ENCODE measurements around the gene BNIP5. TPM values are rescaled to one million over a fixed set of nuclear protein-coding genes. Genes with fewer than 3 reads are reported as not detected.
A peak's percentile ranks its signal among the peaks of the same experiment; 100 is the strongest.

BNIP5 gene
- total RNA-seq, 1 experiment from 2014 or later = 0.94 TPM

- H3K36me3 Mint-ChIP-seq (ENCODE audit: insufficient read depth, unreplicated experiment) = peaks cover under 1% of the 10 kb centered on the region
- no TSS peak for BruUV-seq (replicated peaks)
- intact Hi-C loops (cut with micrococcal nuclease; ENCODE audit: unreplicated experiment) = no loop called here
- TF ChIP-seq, protein P1, sequence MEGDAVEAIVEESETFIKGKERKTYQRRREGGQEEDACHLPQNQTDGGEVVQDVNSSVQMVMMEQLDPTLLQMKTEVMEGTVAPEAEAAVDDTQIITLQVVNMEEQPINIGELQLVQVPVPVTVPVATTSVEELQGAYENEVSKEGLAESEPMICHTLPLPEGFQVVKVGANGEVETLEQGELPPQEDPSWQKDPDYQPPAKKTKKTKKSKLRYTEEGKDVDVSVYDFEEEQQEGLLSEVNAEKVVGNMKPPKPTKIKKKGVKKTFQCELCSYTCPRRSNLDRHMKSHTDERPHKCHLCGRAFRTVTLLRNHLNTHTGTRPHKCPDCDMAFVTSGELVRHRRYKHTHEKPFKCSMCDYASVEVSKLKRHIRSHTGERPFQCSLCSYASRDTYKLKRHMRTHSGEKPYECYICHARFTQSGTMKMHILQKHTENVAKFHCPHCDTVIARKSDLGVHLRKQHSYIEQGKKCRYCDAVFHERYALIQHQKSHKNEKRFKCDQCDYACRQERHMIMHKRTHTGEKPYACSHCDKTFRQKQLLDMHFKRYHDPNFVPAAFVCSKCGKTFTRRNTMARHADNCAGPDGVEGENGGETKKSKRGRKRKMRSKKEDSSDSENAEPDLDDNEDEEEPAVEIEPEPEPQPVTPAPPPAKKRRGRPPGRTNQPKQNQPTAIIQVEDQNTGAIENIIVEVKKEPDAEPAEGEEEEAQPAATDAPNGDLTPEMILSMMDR (IDR thresholded peaks at IDR 0.05; ENCODE audit: unreplicated experiment) = no peak
- no peaks in the 10 kb centered on the region for H3K9me3 Mint-ChIP-seq (ENCODE audit: low read depth, unreplicated experiment)
- DNase-seq = no peak
- CTCF ChIA-PET = interaction anchor here (0.9 to 1.6 kb wide), 4 partner anchors 15 to 33 kb away, joined by 3 to 8 read pairs (median 3); no protein-coding TSS in a partner anchor
- peaks cover 25% of the 10 kb centered on the region for H3K27me3 Mint-ChIP-seq (ENCODE audit: unreplicated experiment)
- peak overlapping the region; percentile 1 for H3K27ac Mint-ChIP-seq (ENCODE audit: unreplicated experiment)
- peak overlapping the region; percentile 48 for H3K4me3 Mint-ChIP-seq (ENCODE audit: low read depth, unreplicated experiment)
- H3K4me1 Mint-ChIP-seq (ENCODE audit: low read depth, unreplicated experiment) = peaks cover 32% of the 10 kb centered on the region
These were observed 1.1 kb downstream of the BNIP5 start for GRCh38 chr6:36335465-36336207.

GRCh38 chr6:36334832-36335459, 1.7 kb downstream of the BNIP5 start:
- CTCF ChIA-PET = interaction anchor here (0.8 to 1.6 kb wide), 5 partner anchors 15 to 32 kb away, joined by 3 to 8 read pairs (median 3); no protein-coding TSS in a partner anchor
- intact Hi-C loops (cut with micrococcal nuclease; ENCODE audit: unreplicated experiment) = no loop called here
- peak overlapping the region; percentile 48 for H3K4me3 Mint-ChIP-seq (ENCODE audit: low read depth, unreplicated experiment)

DNA sequence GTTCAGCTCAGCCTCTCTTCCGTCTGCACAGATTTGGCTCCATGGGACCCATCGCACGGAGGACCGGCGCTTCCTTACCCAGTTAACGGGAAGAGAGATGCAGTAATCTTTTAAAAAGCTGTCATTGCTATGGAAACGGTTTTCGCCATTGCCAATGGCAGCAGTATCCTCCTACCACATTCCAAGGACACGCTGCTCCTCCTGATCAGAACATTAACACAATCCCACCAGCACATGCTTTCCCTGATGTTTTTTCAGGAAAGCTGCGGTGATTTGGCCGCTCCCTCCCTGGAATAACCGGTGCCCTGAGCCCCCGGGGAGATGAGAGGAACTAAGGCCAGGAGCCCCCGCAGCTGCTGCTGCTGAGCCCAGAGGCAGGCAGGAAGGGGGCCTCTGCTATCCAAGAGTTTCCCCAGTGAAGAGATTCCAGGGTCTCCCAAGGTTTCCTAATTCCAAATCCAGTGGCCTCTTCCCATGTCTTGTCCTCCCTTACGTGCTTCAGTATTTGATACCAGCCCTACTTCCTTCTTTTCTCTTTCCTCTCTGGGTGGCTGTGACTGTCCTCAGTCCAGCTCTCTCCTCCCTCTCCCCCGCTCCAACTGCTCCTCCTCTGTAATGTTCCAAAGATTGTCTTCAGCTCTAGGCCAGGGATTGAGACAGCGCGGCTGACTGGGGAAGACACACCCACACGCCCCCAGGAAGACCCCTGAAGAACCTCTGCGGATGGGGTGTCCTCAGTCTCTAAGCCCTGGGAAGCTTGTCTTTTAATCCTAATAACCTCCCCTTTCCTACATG, 2.6 kb downstream of the BNIP5 start:
- no TSS peak for BruUV-seq (replicated peaks)
- TF ChIP-seq, protein P1 (IDR thresholded peaks at IDR 0.05; ENCODE audit: unreplicated experiment) = no peak
- H3K9me3 Mint-ChIP-seq (ENCODE audit: low read depth, unreplicated experiment) = no peaks in the 10 kb centered on the region
- no peak for DNase-seq
- peaks cover 23% of the 10 kb centered on the region for H3K4me1 Mint-ChIP-seq (ENCODE audit: low read depth, unreplicated experiment)
- no peak overlapping the region for H3K4me3 Mint-ChIP-seq (ENCODE audit: low read depth, unreplicated experiment)
- intact Hi-C loops (cut with micrococcal nuclease; ENCODE audit: unreplicated experiment) = no loop called here
- CTCF ChIA-PET = interaction anchor here (0.6 to 1.6 kb wide), 5 partner anchors 29 to 205 kb away, joined by 4 to 8 read pairs (median 5); no protein-coding TSS in a partner anchor
- H3K36me3 Mint-ChIP-seq (ENCODE audit: insufficient read depth, unreplicated experiment) = no peaks in the 10 kb centered on the region
- H3K27me3 Mint-ChIP-seq (ENCODE audit: unreplicated experiment) = peaks cover 36% of the 10 kb centered on the region
- no peak overlapping the region for H3K27ac Mint-ChIP-seq (ENCODE audit: unreplicated experiment)

More at GRCh38 chr6:36334832-36335459, 1.7 kb downstream of the BNIP5 start:
- no peaks in the 10 kb centered on the region for H3K9me3 Mint-ChIP-seq (ENCODE audit: low read depth, unreplicated experiment)
- DNase-seq = peak; percentile 26
- peak overlapping the region; percentile 1 for H3K27ac Mint-ChIP-seq (ENCODE audit: unreplicated experiment)
- TF ChIP-seq, protein P1 (IDR thresholded peaks at IDR 0.05; ENCODE audit: unreplicated experiment) = no peak
- BruUV-seq (replicated peaks) = no TSS peak
- peaks cover 25% of the 10 kb centered on the region for H3K4me1 Mint-ChIP-seq (ENCODE audit: low read depth, unreplicated experiment)
- no peaks in the 10 kb centered on the region for H3K36me3 Mint-ChIP-seq (ENCODE audit: insufficient read depth, unreplicated experiment)
- H3K27me3 Mint-ChIP-seq (ENCODE audit: unreplicated experiment) = peaks cover 28% of the 10 kb centered on the region

DNA sequence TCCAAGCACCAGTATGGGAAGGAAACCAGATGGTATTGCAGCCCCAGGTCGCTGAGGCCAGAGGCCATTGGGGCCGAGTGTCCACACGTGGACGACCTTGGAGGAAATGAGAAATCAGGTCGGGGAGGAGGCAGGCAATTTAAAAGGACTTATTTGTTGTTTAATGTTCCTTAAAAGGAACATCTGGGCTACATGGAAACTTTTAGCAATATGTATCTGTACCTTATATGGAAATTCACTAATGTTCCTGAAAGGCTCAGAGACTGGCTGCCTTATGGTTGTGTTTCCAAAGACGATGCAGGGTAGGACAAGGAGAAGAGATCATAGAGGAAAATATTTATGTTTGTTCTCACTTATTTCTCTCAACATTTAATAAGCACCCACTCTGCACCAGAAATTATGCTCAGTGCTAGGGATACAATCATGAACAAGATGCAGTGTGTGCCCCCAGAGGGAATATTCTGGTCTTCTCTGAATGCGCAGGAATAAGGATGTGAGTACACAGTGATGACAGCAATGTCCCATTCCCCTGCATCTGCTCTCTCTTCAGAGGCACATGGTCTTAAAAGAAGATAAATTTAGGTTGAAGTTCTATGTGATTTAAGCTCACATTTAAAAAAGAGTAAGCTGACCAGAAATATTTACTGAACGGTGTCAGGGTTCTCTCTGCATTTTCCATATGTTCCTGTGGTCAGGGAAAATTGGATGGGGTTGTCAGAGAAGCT, 3.4 kb downstream of the BNIP5 start:
- no TSS peak for BruUV-seq (replicated peaks)
- no peak for DNase-seq
- Mint-ChIP-seq H3K27me3 (ENCODE audit: unreplicated experiment) (peaks cover 44% of the 10 kb centered on the region), H3K36me3 (ENCODE audit: insufficient read depth, unreplicated experiment) (no peaks in the 10 kb centered on the region), H3K4me1 (ENCODE audit: low read depth, unreplicated experiment) (peaks cover 23% of the 10 kb centered on the region), H3K4me3 (ENCODE audit: low read depth, unreplicated experiment) (no peak overlapping the region), H3K9me3 (ENCODE audit: low read depth, unreplicated experiment) (no peaks in the 10 kb centered on the region), H3K27ac (ENCODE audit: unreplicated experiment) (no peak overlapping the region)
- intact Hi-C loops (cut with micrococcal nuclease; ENCODE audit: unreplicated experiment) = no loop called here
- TF ChIP-seq, protein P1 (IDR thresholded peaks at IDR 0.05; ENCODE audit: unreplicated experiment) = no peak
- CTCF ChIA-PET = interaction anchor here (0.6 kb wide), 1 partner anchor 82 kb away, joined by 4 read pairs; no protein-coding TSS in a partner anchor

Data from Calu3 (cell line).